GM18517 (cell line): ENCODE data around the gene NUBP2.
A peak's percentile ranks its signal among the peaks of the same experiment; 100 is the strongest.

ENCODE experiments used
- ATAC-seq: cut with Tn5 transposase; IDR thresholded peaks from one replicate; pipeline ENCODE4 v1.9.1; 2021; ENCODE audit warnings: mild to moderate bottlenecking, moderate library complexity; ENCODE audit not compliant: unreplicated experiment

Gene NUBP2

GRCh38 chr16:1781758-1782407 is 877 bp upstream of the NUBP2 start:
- peak; percentile 5 for ATAC-seq

- ATAC-seq: no peak
These were observed 2.5 kb downstream of the NUBP2 start for GRCh38 chr16:1784977-1785845.

- no peak for ATAC-seq
These were observed 3.0 kb downstream of the NUBP2 start for GRCh38 chr16:1785846-1786170.

- no peak for ATAC-seq
These were observed 3.7 kb downstream of the NUBP2 start for GRCh38 chr16:1786242-1787055.

GRCh38 chr16:1787056-1787321 is 4.2 kb downstream of the NUBP2 start:
- ATAC-seq: no peak

GRCh38 chr16:1787322-1788094 is 4.7 kb downstream of the NUBP2 start:
- ATAC-seq: no peak

- ATAC-seq: no peak
These were observed 5.4 kb downstream of the NUBP2 start for GRCh38 chr16:1788095-1788707.

- ATAC-seq: no peak
These were observed 5.9 kb downstream of the NUBP2 start for GRCh38 chr16:1788708-1789100.

- no peak for ATAC-seq
These were observed 6.9 kb downstream of the NUBP2 start for GRCh38 chr16:1789643-1790045.

GRCh38 chr16:1790261-1790610 is 7.5 kb downstream of the NUBP2 start:
- no peak for ATAC-seq

- ATAC-seq: no peak
These were observed 8.0 kb downstream of the NUBP2 start for GRCh38 chr16:1790611-1791255.

- ATAC-seq: no peak
These were observed 8.6 kb downstream of the NUBP2 start for GRCh38 chr16:1791256-1791942.

GRCh38 chr16:1791943-1792812 is 9.4 kb downstream of the NUBP2 start:
- ATAC-seq: no peak

GRCh38 chr16:1792836-1793577 is 10.2 kb downstream of the NUBP2 start:
- ATAC-seq: no peak

GRCh38 chr16:1793578-1794220 is 10.9 kb downstream of the NUBP2 start, which contains the start of gene IGFALS:
Gene IGFALS, minus strand, starts transcription at chr16:1793705. Its CDS starts 53 bp downstream, at chr16:1793652.
- no peak for ATAC-seq

- no peak for ATAC-seq
These were observed 11.6 kb downstream of the NUBP2 start for GRCh38 chr16:1794221-1794871.
